MM.1S (cell line): ENCODE results near the gene NUMA1.

Source experiments
- DNase-seq: peaks from one replicate; pipeline ENCODE4 v3.0.0-alpha.2; 2015
- H2AFZ ChIP-seq: fragments of 300-600 bp; sonication (generic); 2 replicates; pipeline ENCODE4 v1.6.0; 2016; ENCODE audit warnings: antibody characterized with exemption, low read length
- H3F3A ChIP-seq: fragments of 300-600 bp; sonication (generic); 2 replicates; pipeline ENCODE4 v1.6.1; 2016; ENCODE audit warnings: mild to moderate bottlenecking, antibody characterized with exemption, low read length, moderate library complexity, mixed read lengths; ENCODE audit not compliant: insufficient read depth
- H3K27ac ChIP-seq: fragments of 300-600 bp; sonication (generic); 2 replicates; pipeline ENCODE4 v1.5.1; 2016; ENCODE audit warnings: mild to moderate bottlenecking, low read length
- H3K27me3 ChIP-seq: fragments of 300-600 bp; sonication (generic); replicated peaks from 2 replicates; pipeline ENCODE4 v1.6.0; 2016; ENCODE audit warnings: low read length; ENCODE audit not compliant: insufficient read depth
- H3K36me3 ChIP-seq: fragments of 300-600 bp; sonication (generic); replicated peaks from 2 replicates; pipeline ENCODE4 v1.6.1; 2016; ENCODE audit warnings: mild to moderate bottlenecking, low read length, mixed read lengths; ENCODE audit not compliant: insufficient read depth
- H3K4me1 ChIP-seq: fragments of 300-600 bp; sonication (generic); 2 replicates; pipeline ENCODE4 v1.6.1; 2016; ENCODE audit warnings: low read length, mixed read lengths
- H3K4me2 ChIP-seq: fragments of 300-600 bp; sonication (generic); 2 replicates; pipeline ENCODE4 v1.6.0; 2016; ENCODE audit warnings: low read depth, low read length
- H3K4me3 ChIP-seq: fragments of 300-600 bp; sonication (generic); 2 replicates; pipeline ENCODE4 v1.5.1; 2016; ENCODE audit warnings: low read length, mixed read lengths
- H3K79me2 ChIP-seq: fragments of 300-600 bp; sonication (generic); 2 replicates; pipeline ENCODE4 v1.6.1; 2016; ENCODE audit warnings: mixed run types, low read length, mixed read lengths
- H3K9ac ChIP-seq: fragments of 300-600 bp; sonication (generic); 2 replicates; pipeline ENCODE4 v1.6.1; 2016; ENCODE audit warnings: low read length, mixed read lengths
- H3K9me2 ChIP-seq: fragments of 300-600 bp; sonication (generic); replicated peaks from 2 replicates; pipeline ENCODE4 v1.6.1; 2016; ENCODE audit warnings: mild to moderate bottlenecking, low read length, mixed read lengths; ENCODE audit not compliant: insufficient read depth
- H3K9me3 ChIP-seq: fragments of 300-600 bp; sonication (generic); replicated peaks from 2 replicates; pipeline ENCODE4 v1.6.1; 2016; ENCODE audit warnings: mild to moderate bottlenecking, low read length, mixed read lengths; ENCODE audit not compliant: insufficient read depth
- H4K20me1 ChIP-seq: fragments of 300-600 bp; sonication (generic); 2 replicates; pipeline ENCODE4 v1.6.1; 2016; ENCODE audit warnings: mild to moderate bottlenecking, low read length, moderate library complexity, mixed read lengths; ENCODE audit not compliant: insufficient read depth
- CTCF ChIP-seq: fragments of 300-600 bp; sonication (generic); IDR thresholded peaks from 2 replicates; pipeline ENCODE4 v1.5.1; 2016; ENCODE audit warnings: antibody characterized with exemption, low read length, mixed read lengths
- EZH2 ChIP-seq: fragments of 300-600 bp; sonication (generic); optimal IDR thresholded peaks from 2 replicates; pipeline ENCODE3; 2017; ENCODE audit warnings: low read depth, mild to moderate bottlenecking, antibody characterized with exemption, low read length, mixed read lengths
- EZH2phosphoT487 ChIP-seq: fragments of 300-600 bp; sonication (generic); IDR thresholded peaks from 2 replicates; pipeline ENCODE4 v1.6.1; 2018; ENCODE audit warnings: antibody characterized with exemption, low read length

NUMA1 gene

DNA sequence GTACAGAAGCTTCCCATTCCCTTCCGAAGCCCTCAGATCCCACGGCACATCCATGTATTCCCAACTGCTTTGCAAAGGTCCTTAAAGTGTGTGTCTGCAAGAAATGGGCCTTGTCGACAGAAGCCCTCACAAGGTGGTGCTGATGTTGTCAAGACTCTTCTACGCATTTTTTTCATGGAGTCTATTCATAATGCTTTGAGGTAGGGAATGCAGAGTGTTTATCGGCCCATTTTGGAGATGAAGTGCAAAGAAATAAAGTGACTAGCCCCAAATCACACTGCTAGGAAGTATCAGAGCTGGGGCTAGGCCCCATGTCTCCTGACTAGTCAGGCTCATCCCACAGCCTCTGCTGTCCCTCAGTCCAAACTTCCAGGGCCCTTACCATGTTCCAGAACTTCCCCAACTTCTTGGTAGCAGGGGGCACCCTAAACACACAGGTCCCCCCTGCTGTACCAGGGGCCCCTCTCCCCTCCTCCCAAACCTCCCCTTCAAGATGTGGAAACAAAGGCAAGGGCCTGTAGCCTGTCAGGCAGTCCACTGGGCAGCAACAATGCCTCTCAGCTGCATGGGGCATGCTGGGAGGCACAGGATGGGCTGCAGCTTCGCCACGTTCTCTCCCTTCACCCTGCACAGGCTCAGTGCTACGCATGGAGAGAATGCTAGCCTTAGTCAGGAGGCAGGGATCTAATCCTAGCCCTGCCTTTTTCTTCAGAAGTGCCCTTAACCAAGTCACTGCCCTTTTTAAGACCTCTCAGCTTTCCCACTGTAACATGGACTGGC, 73.8 kb downstream of the NUMA1 start:
- Histone ChIP-seq H3F3A (0 out of 2 replicates have a peak, but pooled peaks cover 3% of the 10 kb centered on the region), H3K9me2 (no peaks in the 10 kb centered on the region)
- no peak for TF ChIP-seq EZH2
- no peak for TF ChIP-seq CTCF
- TF ChIP-seq EZH2phosphoT487 = no peak

DNA sequence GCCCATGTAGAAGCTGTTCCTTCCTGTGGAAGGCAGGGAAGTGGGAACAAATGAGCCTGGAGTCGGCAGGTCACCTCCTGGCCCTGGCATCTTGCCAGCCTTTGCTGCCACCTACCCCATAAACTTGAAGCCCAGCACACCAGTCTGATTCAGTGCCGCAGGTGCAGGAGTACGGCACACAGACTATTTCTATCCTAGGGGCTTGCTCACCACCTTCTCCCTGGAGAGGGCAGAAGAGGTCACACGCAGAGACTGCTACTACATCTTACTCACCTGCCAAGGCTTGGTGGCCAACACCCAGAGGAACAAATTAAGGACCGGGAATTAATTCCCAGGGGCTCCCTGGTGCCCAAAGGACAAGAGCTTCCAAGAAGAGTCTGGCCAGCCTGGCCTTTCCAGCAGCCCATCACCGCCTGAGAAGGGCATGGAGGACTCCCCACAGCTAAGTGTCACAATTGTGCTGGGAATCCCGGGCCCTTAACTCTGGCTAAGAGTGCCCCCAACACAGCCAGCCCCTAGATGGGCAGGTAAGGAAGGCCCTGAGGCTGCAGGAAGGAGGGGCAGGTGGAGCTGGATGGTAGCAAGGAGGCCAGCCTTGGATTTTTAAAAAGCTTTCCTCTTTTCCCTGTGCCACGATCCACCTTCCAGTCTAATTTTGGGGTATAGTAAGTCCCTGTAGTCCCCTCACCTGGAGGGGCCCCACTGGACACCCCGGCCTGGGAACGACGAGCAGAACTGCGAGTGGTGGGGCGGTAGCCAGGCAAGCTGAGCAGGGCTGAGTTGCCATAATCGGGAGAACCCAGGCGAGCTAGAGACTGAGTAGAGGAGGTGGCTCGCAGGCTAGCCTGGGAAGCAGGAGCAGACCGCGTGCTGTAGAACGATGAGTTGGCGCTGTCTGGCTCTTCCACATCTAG, 74.7 kb downstream of the NUMA1 start:
- H3K27ac ChIP-seq = no peak overlapping the region
- no peaks in the 10 kb centered on the region for H3K27me3 ChIP-seq
- H3K79me2 ChIP-seq = no peaks in the 10 kb centered on the region
- no peaks in the 10 kb centered on the region for H3K4me1 ChIP-seq
- 0 out of 2 replicates have a peak, but pooled peaks cover 3% of the 10 kb centered on the region for H3F3A ChIP-seq
- no peak for TF ChIP-seq CTCF
- no peak for TF ChIP-seq EZH2
- no peak for TF ChIP-seq EZH2phosphoT487
- H3K4me2 ChIP-seq = no peak overlapping the region
- no peaks in the 10 kb centered on the region for H3K9me3 ChIP-seq
- H3K9me2 ChIP-seq = no peaks in the 10 kb centered on the region
- DNase-seq = no peak
- H2AFZ ChIP-seq = no peak overlapping the region
- no peak overlapping the region for H3K4me3 ChIP-seq
- no peaks in the 10 kb centered on the region for H4K20me1 ChIP-seq
- no peak overlapping the region for H3K9ac ChIP-seq
- peaks cover 7% of the 10 kb centered on the region; the same call in 1 of the 2 replicates for H3K36me3 ChIP-seq

More for the DNA sequence above, 73.8 kb downstream of the NUMA1 start:
- Histone ChIP-seq H3K4me1 (no peaks in the 10 kb centered on the region), H3K4me3 (no peak overlapping the region), H3K79me2 (no peaks in the 10 kb centered on the region), H3K36me3 (peaks cover 7% of the 10 kb centered on the region; the same call in 1 of the 2 replicates), H3K9ac (no peak overlapping the region), H3K27me3 (no peaks in the 10 kb centered on the region), H2AFZ (no peak overlapping the region), H3K9me3 (no peaks in the 10 kb centered on the region), H3K27ac (no peak overlapping the region), H4K20me1 (no peaks in the 10 kb centered on the region), H3K4me2 (no peak overlapping the region)
- no peak for DNase-seq

DNA sequence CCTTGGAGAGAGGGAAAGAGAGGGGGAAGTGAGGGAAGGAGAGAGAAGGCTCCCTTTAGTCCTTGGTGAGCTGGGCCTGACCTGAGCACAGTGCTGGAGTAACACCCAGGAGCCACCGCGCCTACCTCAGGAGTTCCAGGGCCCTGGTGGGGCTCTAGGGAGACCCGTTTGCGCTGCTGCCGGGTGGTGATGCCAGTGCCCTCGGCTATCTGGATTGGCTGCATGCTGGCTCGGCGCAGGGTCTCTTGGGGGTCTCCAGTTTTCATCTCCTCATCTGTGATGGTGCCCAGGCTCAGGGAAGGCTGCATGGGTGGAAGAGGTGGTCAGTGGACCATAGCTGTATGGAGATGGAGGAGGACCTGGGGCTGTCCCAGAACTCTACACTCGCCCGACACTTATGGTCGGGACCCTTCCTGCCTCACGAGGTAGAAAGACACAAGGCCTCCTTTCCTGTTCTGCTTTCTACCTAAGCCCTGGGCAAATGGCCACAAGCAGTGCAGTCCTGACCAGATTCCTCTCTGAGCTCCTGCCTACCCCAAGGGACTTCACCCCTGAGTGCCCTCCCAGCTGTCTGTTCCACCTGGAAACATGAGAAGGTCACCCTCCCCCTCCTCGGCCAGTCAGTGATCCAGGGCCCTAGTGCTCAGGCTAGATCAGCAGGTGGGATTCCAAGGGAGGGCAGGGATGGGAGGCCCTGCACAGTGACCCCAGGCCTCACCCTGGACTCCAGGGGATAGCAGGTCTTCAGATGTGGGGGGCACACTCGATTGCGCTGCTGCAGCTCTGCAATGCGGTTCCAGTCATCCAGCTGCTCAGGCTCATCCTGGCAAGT, 75.6 kb downstream of the NUMA1 start:
- Histone ChIP-seq H3K9me3 (no peaks in the 10 kb centered on the region), H3K36me3 (peaks cover 7% of the 10 kb centered on the region; the same call in 1 of the 2 replicates), H3K9ac (no peak overlapping the region), H3K9me2 (no peaks in the 10 kb centered on the region), H3K4me1 (no peaks in the 10 kb centered on the region), H2AFZ (no peak overlapping the region), H3K4me3 (no peak overlapping the region), H3F3A (0 out of 2 replicates have a peak, but pooled peaks cover 3% of the 10 kb centered on the region), H3K27ac (no peak overlapping the region), H3K27me3 (no peaks in the 10 kb centered on the region), H3K4me2 (no peak overlapping the region), H4K20me1 (no peaks in the 10 kb centered on the region), H3K79me2 (no peaks in the 10 kb centered on the region)
- no peak for DNase-seq
- TF ChIP-seq EZH2phosphoT487 (no peak), EZH2 (no peak), CTCF (no peak)
